H9 (cell line): ENCODE results near the gene SPRED2. TPM values are rescaled to one million over a fixed set of nuclear protein-coding genes. Genes with fewer than 3 reads are reported as not detected.

Experiments
- DNase-seq: peaks from one replicate; pipeline ENCODE4 v3.0.0-alpha.2; 2017
- H2AFZ ChIP-seq: one replicate; pipeline ENCODE4 v1.6.1; 2013; ENCODE audit warnings: mild to moderate bottlenecking, low read length, control low read depth, moderate library complexity
- H2AK5ac ChIP-seq: 2 replicates; pipeline ENCODE4 v1.6.1; 2013; ENCODE audit warnings: low read length, control low read depth, mixed read lengths; ENCODE audit not compliant: insufficient read length
- H2BK120ac ChIP-seq: one replicate; pipeline ENCODE4 v1.6.1; 2013; ENCODE audit warnings: low read depth, mild to moderate bottlenecking, low read length, control low read depth, inconsistent platforms; ENCODE audit not compliant: poor library complexity, severe bottlenecking
- H2BK12ac ChIP-seq: 2 replicates; pipeline ENCODE4 v1.6.1; 2013; ENCODE audit warnings: low read length, control low read depth, mixed read lengths, low read depth; ENCODE audit not compliant: insufficient read length
- H2BK15ac ChIP-seq: 2 replicates; pipeline ENCODE4 v1.6.1; 2013; ENCODE audit warnings: low read depth, low read length, control low read depth
- H2BK20ac ChIP-seq: one replicate; pipeline ENCODE4 v1.6.1; 2013; ENCODE audit warnings: low read depth, mild to moderate bottlenecking, low read length, control low read depth, inconsistent platforms; ENCODE audit not compliant: poor library complexity, severe bottlenecking
- H2BK5ac ChIP-seq: 2 replicates; pipeline ENCODE4 v1.6.1; 2013; ENCODE audit warnings: low read length, control low read depth, mixed read lengths; ENCODE audit not compliant: insufficient read length
- H3K14ac ChIP-seq: 2 replicates; pipeline ENCODE4 v1.6.1; 2013; ENCODE audit warnings: low read length, control low read depth; ENCODE audit not compliant: insufficient read depth
- H3K18ac ChIP-seq: 2 replicates; pipeline ENCODE4 v1.6.1; 2013; ENCODE audit warnings: low read depth, mild to moderate bottlenecking, mixed read lengths, low read length, control low read depth; ENCODE audit not compliant: insufficient read length
- H3K23ac ChIP-seq: 2 replicates; pipeline ENCODE4 v1.6.1; 2013; ENCODE audit warnings: low read length, control low read depth, mixed read lengths, low read depth; ENCODE audit not compliant: insufficient read length
- H3K23me2 ChIP-seq: 2 replicates; pipeline ENCODE4 v1.6.1; 2013; ENCODE audit warnings: low read depth, mild to moderate bottlenecking, mixed read lengths, low read length, control low read depth; ENCODE audit not compliant: insufficient read length, poor library complexity, severe bottlenecking
- H3K27ac ChIP-seq: 2 replicates; pipeline ENCODE4 v1.5.1; 2013; ENCODE audit warnings: low read length, control low read depth, mixed read lengths, low read depth; ENCODE audit not compliant: insufficient read length
- H3K27me3 ChIP-seq: 2 replicates; pipeline ENCODE4 v1.6.1; 2013; ENCODE audit warnings: low read length, control low read depth, inconsistent platforms; ENCODE audit not compliant: insufficient read depth
- H3K4ac ChIP-seq: 2 replicates; pipeline ENCODE4 v1.6.1; 2013; ENCODE audit warnings: low read depth, mild to moderate bottlenecking, control low read depth, inconsistent platforms, low read length, moderate library complexity
- H3K4me1 ChIP-seq: 2 replicates; pipeline ENCODE4 v1.6.1; 2013; ENCODE audit warnings: low read length, control low read depth, inconsistent platforms; ENCODE audit not compliant: insufficient read depth
- H3K4me2 ChIP-seq: 2 replicates; pipeline ENCODE4 v1.6.1; 2013; ENCODE audit warnings: low read length, control low read depth, mixed read lengths; ENCODE audit not compliant: insufficient read length, insufficient read depth
- H3K56ac ChIP-seq: 2 replicates; pipeline ENCODE4 v1.6.1; 2013; ENCODE audit warnings: low read depth, mild to moderate bottlenecking, mixed read lengths, low read length, control low read depth; ENCODE audit not compliant: insufficient read length
- H3K79me1 ChIP-seq: 2 replicates; pipeline ENCODE4 v1.6.1; 2013; ENCODE audit warnings: low read depth, mild to moderate bottlenecking, moderate library complexity, low read length, control low read depth, inconsistent platforms; ENCODE audit not compliant: insufficient read depth, poor library complexity, severe bottlenecking
- H3K79me2 ChIP-seq: 2 replicates; pipeline ENCODE4 v1.6.1; 2013; ENCODE audit warnings: low read length, control low read depth, inconsistent platforms; ENCODE audit not compliant: insufficient read depth
- H3K9ac ChIP-seq: 2 replicates; pipeline ENCODE4 v1.6.1; 2013; ENCODE audit warnings: low read length, control low read depth, mixed read lengths; ENCODE audit not compliant: insufficient read length; ENCODE audit errors: extremely low read depth
- H3K9me3 ChIP-seq: one replicate; pipeline ENCODE4 v1.6.1; 2013; ENCODE audit warnings: low read depth, low read length, inconsistent platforms; ENCODE audit not compliant: control insufficient read depth
- H3T11ph ChIP-seq: one replicate; pipeline ENCODE4 v1.6.1; 2013; ENCODE audit warnings: mild to moderate bottlenecking, low read length, control low read depth, inconsistent platforms
- H4K20me1 ChIP-seq: one replicate; pipeline ENCODE4 v1.6.1; 2013; ENCODE audit not compliant: control insufficient read depth, insufficient read length, insufficient read depth
- H4K5ac ChIP-seq: 2 replicates; pipeline ENCODE4 v1.6.1; 2013; ENCODE audit warnings: low read depth, mild to moderate bottlenecking, mixed read lengths, low read length, control low read depth; ENCODE audit not compliant: insufficient read length
- H4K8ac ChIP-seq: replicated peaks from 2 replicates; pipeline ENCODE4 v1.6.1; 2013; ENCODE audit warnings: low read length, control low read depth, mixed read lengths, low read depth; ENCODE audit not compliant: insufficient read length
- H4K91ac ChIP-seq: 2 replicates; pipeline ENCODE4 v1.6.1; 2013; ENCODE audit warnings: low read depth, mild to moderate bottlenecking, moderate library complexity, mixed read lengths, low read length, control low read depth; ENCODE audit not compliant: insufficient read length
- H3K27ac Mint-ChIP-seq, 3 experiments: 2 replicates in 2 of 3; 3 replicates in 1 of 3; pipeline ENCODE4 v1.8.0; 2020 to 2021; ENCODE audit warnings: mixed read lengths in 3 of 3, mild to moderate bottlenecking in 1 of 3, moderate library complexity in 1 of 3
- H3K27me3 Mint-ChIP-seq: 2 replicates; pipeline ENCODE4 v1.8.0; 2021; ENCODE audit warnings: low read depth, mild to moderate bottlenecking, moderate library complexity, mixed read lengths
- H3K36me3 Mint-ChIP-seq, 3 experiments: 2 replicates in 2 of 3; 3 replicates in 1 of 3; pipeline ENCODE4 v1.8.0; 2020 to 2021; ENCODE audit warnings: low read depth in 3 of 3, mixed read lengths in 3 of 3; ENCODE audit not compliant: insufficient read depth in 1 of 3
- H3K4me1 Mint-ChIP-seq, 2 experiments: 2 replicates each; pipeline ENCODE4 v1.8.0; 2020; ENCODE audit warnings: mixed read lengths in 2 of 2
- H3K4me3 Mint-ChIP-seq, 2 experiments: 2 replicates in 1 of 2; 3 replicates in 1 of 2; pipeline ENCODE4 v1.8.0; 2020 to 2021; ENCODE audit warnings: mild to moderate bottlenecking in 2 of 2, mixed read lengths in 2 of 2, moderate library complexity in 1 of 2
- H3K9me3 Mint-ChIP-seq, 2 experiments: 2 replicates in 1 of 2; 3 replicates in 1 of 2; pipeline ENCODE4 v1.8.0; 2020; ENCODE audit warnings: mild to moderate bottlenecking in 2 of 2, mixed read lengths in 2 of 2, moderate library complexity in 1 of 2
- WGBS: extraction: QIAGEN DNeasy Blood & Tissue Kit; methylation state at CpG from one replicate; pipeline ENCODE4 v1.1.7; 2013; ENCODE audit warnings: missing lambda C conversion rate, low lambda C conversion rate, mixed read lengths; ENCODE audit not compliant: insufficient read length; ENCODE audit errors: extremely low coverage; 5-methylcytosine and 5-hydroxymethylcytosine counted together
- total RNA-seq: library from RNA; stranded (reverse); gene quantifications from 2 replicates; pipeline ENCODE4 v1.2.1, GENCODE V29; 2021
- TF ChIP-seq, protein P1 (sequence below): fragments of 200-600 bp; sonication (generic); conservative IDR thresholded peaks from 3 replicates; pipeline ENCODE4 v1.8.0; 2021; ENCODE audit warnings: antibody characterized with exemption, mild to moderate bottlenecking

SPRED2 gene
- total RNA-seq, 1 experiment from 2014 or later: 23.5 TPM

DNA sequence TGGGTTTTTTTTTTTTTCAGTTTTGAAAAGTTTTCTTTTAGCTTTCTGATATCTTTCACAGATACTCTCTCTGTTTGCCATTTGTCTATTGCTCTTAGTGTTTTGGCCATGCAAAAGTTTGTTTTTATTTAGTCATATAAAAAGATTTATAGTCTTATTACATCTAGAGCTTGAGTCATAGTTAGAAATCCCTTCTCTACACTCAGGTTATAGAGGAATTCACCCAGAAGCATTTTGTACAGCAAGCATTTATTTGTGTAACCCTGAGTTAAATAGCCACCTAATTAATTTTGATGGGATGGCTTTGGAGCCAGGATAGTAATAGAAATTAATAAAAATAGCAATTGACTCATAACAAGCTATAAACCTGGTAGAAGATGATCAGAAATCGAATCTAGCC lies 169.1 kb downstream of the SPRED2 start:
- Mint-ChIP-seq H3K4me3 (no peak overlapping the region), H3K27ac (no peak overlapping the region), H3K4me1 (peaks cover 3% of the 10 kb centered on the region in 2 experiments), H3K27me3 (peaks cover under 1% of the 10 kb centered on the region; the same call in 1 of the 2 replicates), H3K36me3 (peaks cover 8 to 52% (median 28%) of the 10 kb centered on the region in 3 experiments; a peak in 6 of 7 replicates), H3K9me3 (no peaks in the 10 kb centered on the region)
- H2BK15ac ChIP-seq: no peak overlapping the region
- no peak overlapping the region for H3K14ac ChIP-seq
- H3K4me2 ChIP-seq: no peak overlapping the region
- H2BK120ac ChIP-seq: no peak overlapping the region
- H3K27me3 ChIP-seq: no peaks in the 10 kb centered on the region
- no peak overlapping the region for H3K4ac ChIP-seq
- H3K79me2 ChIP-seq: no peaks in the 10 kb centered on the region
- H3K4me1 ChIP-seq: no peaks in the 10 kb centered on the region
- no peak overlapping the region for H3K27ac ChIP-seq
- no peak overlapping the region for H3K23ac ChIP-seq
- no CpG with 5 or more reads among the region's 1 CpG for WGBS
- no peak overlapping the region for H3K9ac ChIP-seq
- no peaks in the 10 kb centered on the region for H4K20me1 ChIP-seq
- no peak overlapping the region for H4K5ac ChIP-seq
- no peak overlapping the region for H4K91ac ChIP-seq
- TF ChIP-seq, protein P1, sequence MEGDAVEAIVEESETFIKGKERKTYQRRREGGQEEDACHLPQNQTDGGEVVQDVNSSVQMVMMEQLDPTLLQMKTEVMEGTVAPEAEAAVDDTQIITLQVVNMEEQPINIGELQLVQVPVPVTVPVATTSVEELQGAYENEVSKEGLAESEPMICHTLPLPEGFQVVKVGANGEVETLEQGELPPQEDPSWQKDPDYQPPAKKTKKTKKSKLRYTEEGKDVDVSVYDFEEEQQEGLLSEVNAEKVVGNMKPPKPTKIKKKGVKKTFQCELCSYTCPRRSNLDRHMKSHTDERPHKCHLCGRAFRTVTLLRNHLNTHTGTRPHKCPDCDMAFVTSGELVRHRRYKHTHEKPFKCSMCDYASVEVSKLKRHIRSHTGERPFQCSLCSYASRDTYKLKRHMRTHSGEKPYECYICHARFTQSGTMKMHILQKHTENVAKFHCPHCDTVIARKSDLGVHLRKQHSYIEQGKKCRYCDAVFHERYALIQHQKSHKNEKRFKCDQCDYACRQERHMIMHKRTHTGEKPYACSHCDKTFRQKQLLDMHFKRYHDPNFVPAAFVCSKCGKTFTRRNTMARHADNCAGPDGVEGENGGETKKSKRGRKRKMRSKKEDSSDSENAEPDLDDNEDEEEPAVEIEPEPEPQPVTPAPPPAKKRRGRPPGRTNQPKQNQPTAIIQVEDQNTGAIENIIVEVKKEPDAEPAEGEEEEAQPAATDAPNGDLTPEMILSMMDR: no peak
- H2BK12ac ChIP-seq: no peak overlapping the region
- H3K23me2 ChIP-seq: no peaks in the 10 kb centered on the region
- no peak overlapping the region for H2AK5ac ChIP-seq
- H2AFZ ChIP-seq: no peak overlapping the region
- no peak overlapping the region for H3K18ac ChIP-seq
- DNase-seq: no peak
- H2BK5ac ChIP-seq: no peak overlapping the region
- no peak overlapping the region for H3T11ph ChIP-seq
- H2BK20ac ChIP-seq: no peak overlapping the region
- H3K79me1 ChIP-seq: no peaks in the 10 kb centered on the region
- no peak overlapping the region for H4K8ac ChIP-seq
- no peaks in the 10 kb centered on the region for H3K9me3 ChIP-seq
- H3K56ac ChIP-seq: no peak overlapping the region
